Measurements from ENCODE around the gene DERA.

DERA gene

DNA sequence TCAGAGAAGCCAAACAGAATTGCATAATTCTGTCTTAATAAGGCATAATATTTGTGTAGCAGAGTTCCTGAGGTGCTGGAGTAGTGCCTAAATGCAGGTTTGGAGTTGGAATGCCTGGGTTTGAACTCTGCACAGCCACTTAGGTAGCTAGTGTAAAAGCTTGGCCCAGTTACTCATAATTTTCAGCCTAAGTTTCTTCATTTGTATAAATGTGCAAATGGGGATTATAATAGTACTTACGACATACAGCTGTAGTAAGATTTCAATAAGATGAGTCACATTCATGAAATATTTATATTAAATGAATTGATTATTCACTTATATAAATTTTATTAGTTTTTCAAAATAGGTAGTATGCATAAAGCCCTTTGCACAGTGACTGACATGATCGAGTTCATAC, 175.8 kb downstream of the DERA start:
- no peak for DNase-seq
